Activated T-helper 9 cell treated with anti-CD3 and anti-CD28 coated beads, Interleukin-2, amount 50 U/mL, for 16 hours (primary cell): ENCODE results near the gene ACP3.
"Not testable (repeated sequence)": the region's sequence is repeated elsewhere in the genome, so short reads cannot be mapped to it uniquely, and the experiment has no call there.

Experiments used
- DNase-seq: peaks from one replicate; pipeline ENCODE4 v3.0.0-alpha.2; 2020; ENCODE audit warnings: low read depth

ACP3 gene

GRCh38 chr3:132317229-132317948, at the start of gene ACP3:
TSS of gene ACP3 (plus strand) at chr3:132317407. CDS start at chr3:132317457, 50 bp downstream.
- DNase-seq, result no peak

GRCh38 chr3:132268956-132269355, 48.3 kb upstream of the ACP3 start:
- DNase-seq, result no peak

GRCh38 chr3:132273036-132273435, 44.2 kb upstream of the ACP3 start:
- DNase-seq, result no peak

- no peak for DNase-seq
Measured at GRCh38 chr3:132276228-132276906, 40.8 kb upstream of the ACP3 start.

- DNase-seq, result no peak
Measured at GRCh38 chr3:132279030-132279429, 38.2 kb upstream of the ACP3 start.

GRCh38 chr3:132283440-132283839, 33.8 kb upstream of the ACP3 start:
- DNase-seq, result no peak

GRCh38 chr3:132283916-132284405, 33.2 kb upstream of the ACP3 start:
- no peak for DNase-seq

GRCh38 chr3:132284781-132285619, 32.2 kb upstream of the ACP3 start:
- DNase-seq, result no peak

GRCh38 chr3:132285620-132285945, 31.6 kb upstream of the ACP3 start:
- DNase-seq, result no peak

GRCh38 chr3:132286035-132286434, 31.2 kb upstream of the ACP3 start:
- no peak for DNase-seq

- no peak for DNase-seq
Measured at GRCh38 chr3:132288357-132288756, 28.9 kb upstream of the ACP3 start.

GRCh38 chr3:132289316-132289715, 27.9 kb upstream of the ACP3 start:
- no peak for DNase-seq

- DNase-seq, result no peak
Measured at GRCh38 chr3:132290833-132291232, 26.4 kb upstream of the ACP3 start.

- DNase-seq, result no peak
Measured at GRCh38 chr3:132292042-132292441, 25.2 kb upstream of the ACP3 start.

- no peak for DNase-seq
Measured at GRCh38 chr3:132293251-132293650, 24.0 kb upstream of the ACP3 start.

GRCh38 chr3:132294906-132295305, 22.3 kb upstream of the ACP3 start:
- no peak for DNase-seq

- not testable (repeated sequence) for DNase-seq
Measured at GRCh38 chr3:132303336-132304201, 13.6 kb upstream of the ACP3 start.

GRCh38 chr3:132304351-132304750, 12.9 kb upstream of the ACP3 start:
- DNase-seq, result not testable (repeated sequence)

GRCh38 chr3:132310057-132310456, 7.2 kb upstream of the ACP3 start:
- DNase-seq, result not testable (repeated sequence)

GRCh38 chr3:132311316-132311715, 5.9 kb upstream of the ACP3 start:
- DNase-seq, result no peak

- no peak for DNase-seq
Measured at GRCh38 chr3:132311841-132312240, 5.4 kb upstream of the ACP3 start.

GRCh38 chr3:132315851-132316250, 1.4 kb upstream of the ACP3 start:
- no peak for DNase-seq
